Measurements from ENCODE around the gene KNDC1.
"Not testable (repeated sequence)": the region's sequence is repeated elsewhere in the genome, so short reads cannot be mapped to it uniquely, and the experiment has no call there.

KNDC1 gene

GRCh38 chr10:133219782-133220181 lies 59.8 kb downstream of the KNDC1 start:
- TF ChIP-seq CTCF (IDR thresholded peaks at IDR 0.05; ENCODE audit: low read depth, low read length), result no peak
- no peaks in the 10 kb centered on the region for H3K4me1 ChIP-seq
- no peaks in the 10 kb centered on the region for H3K9me3 ChIP-seq

DNA sequence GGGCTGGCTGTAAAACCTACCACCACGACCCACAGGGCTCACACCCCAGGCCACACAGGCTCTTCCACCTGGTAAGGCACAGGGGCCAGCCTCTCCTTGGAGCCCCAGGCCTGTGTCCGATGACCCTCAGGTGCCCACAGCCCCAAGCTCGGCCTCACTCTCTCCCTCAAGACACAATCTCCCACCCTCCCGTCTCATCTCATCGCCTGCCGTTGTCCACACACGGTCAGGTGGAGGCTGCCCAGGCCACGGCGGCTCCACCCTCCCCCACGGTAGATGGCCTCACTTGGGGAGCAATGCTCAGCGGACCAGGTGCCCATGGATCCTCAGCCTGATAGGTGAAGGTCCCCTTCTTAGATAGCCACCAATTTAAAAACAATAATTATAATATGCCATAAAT lies 61.3 kb downstream of the KNDC1 start:
- DNase-seq, result no peak
- Histone ChIP-seq H3K27me3 (peaks cover 47% of the 10 kb centered on the region), H3K9me3 (no peaks in the 10 kb centered on the region), H3K4me3 (ENCODE audit: low read depth, low read length) (no peak overlapping the region), H3K36me3 (no peaks in the 10 kb centered on the region), H3K4me1 (no peaks in the 10 kb centered on the region)
- no peak for TF ChIP-seq CTCF (IDR thresholded peaks at IDR 0.05; ENCODE audit: low read depth, low read length)

More at GRCh38 chr10:133219782-133220181, 59.8 kb downstream of the KNDC1 start:
- peaks cover 42% of the 10 kb centered on the region for H3K27me3 ChIP-seq
- no peak overlapping the region for H3K4me3 ChIP-seq (ENCODE audit: low read depth, low read length)
- no peaks in the 10 kb centered on the region for H3K36me3 ChIP-seq
- no peak for DNase-seq

DNA sequence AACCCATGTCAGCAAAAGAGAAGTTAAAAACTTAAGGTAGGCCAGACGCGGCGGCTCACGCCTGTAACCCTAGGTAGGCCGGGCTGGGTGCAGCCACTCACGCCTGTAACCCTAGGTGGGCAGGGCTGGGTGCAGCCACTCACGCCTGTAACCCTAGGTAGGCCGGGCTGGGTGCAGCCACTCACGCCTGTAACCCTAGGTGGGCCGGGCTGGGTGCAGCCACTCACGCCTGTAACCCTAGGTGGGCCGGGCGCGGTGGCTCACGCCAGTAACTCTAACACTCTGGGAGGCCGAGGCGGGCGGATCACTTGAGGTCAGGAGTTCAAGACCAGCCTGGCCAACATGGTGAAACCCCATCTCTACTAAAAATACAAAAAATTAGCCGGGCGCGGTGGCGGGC lies 61.7 kb downstream of the KNDC1 start:
- not testable (repeated sequence) for H3K4me3 ChIP-seq (ENCODE audit: low read depth, low read length); H3K4me1 ChIP-seq; DNase-seq; H3K9me3 ChIP-seq; H3K36me3 ChIP-seq
- H3K27me3 ChIP-seq, result peaks cover 49% of the 10 kb centered on the region

- H3K9me3 ChIP-seq, result no peaks in the 10 kb centered on the region
- no peak for DNase-seq
- no peak for TF ChIP-seq CTCF (IDR thresholded peaks at IDR 0.05; ENCODE audit: low read depth, low read length)
- H3K4me3 ChIP-seq (ENCODE audit: low read depth, low read length), result no peak overlapping the region
- H3K4me1 ChIP-seq, result no peaks in the 10 kb centered on the region
- H3K27me3 ChIP-seq, result peaks cover 52% of the 10 kb centered on the region
- H3K36me3 ChIP-seq, result no peaks in the 10 kb centered on the region
Observed at GRCh38 chr10:133224076-133224475, 64.1 kb downstream of the KNDC1 start.

DNA sequence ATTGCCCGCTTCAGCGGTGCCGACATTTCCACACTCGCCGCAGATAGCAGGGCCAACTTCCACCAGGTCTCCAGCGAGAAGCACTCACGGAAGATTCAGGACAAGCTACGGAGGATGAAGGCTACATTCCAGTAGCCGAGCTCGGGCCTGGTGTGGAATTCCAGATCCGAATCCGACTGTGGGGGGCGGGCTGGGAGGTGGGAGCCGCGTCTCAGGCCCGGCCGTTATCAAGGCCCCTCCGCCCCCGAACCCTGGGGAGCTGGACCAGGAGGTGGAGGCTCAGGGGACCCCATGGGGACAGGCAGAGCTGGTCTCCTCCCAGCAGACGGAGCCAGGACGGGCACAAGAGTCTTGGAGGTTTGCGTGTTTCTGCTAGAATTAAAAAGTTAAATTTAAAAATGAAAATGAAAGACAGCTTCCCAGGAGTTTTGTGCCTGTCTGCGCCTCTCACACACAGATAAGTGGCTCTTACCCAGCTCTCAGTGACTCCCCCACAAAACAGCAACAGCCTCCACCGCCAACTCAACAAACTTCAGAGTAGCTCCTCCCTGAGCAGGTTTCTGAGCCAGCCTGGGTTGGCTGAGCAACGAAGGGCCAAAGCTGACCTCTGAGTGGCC lies 64.8 kb downstream of the KNDC1 start:
- Histone ChIP-seq H3K36me3 (no peaks in the 10 kb centered on the region), H3K4me3 (ENCODE audit: low read depth, low read length) (no peak overlapping the region), H3K27me3 (peaks cover 52% of the 10 kb centered on the region), H3K9me3 (no peaks in the 10 kb centered on the region), H3K4me1 (no peaks in the 10 kb centered on the region)
- no peak for TF ChIP-seq CTCF (IDR thresholded peaks at IDR 0.05; ENCODE audit: low read depth, low read length)
- no peak for DNase-seq

DNA sequence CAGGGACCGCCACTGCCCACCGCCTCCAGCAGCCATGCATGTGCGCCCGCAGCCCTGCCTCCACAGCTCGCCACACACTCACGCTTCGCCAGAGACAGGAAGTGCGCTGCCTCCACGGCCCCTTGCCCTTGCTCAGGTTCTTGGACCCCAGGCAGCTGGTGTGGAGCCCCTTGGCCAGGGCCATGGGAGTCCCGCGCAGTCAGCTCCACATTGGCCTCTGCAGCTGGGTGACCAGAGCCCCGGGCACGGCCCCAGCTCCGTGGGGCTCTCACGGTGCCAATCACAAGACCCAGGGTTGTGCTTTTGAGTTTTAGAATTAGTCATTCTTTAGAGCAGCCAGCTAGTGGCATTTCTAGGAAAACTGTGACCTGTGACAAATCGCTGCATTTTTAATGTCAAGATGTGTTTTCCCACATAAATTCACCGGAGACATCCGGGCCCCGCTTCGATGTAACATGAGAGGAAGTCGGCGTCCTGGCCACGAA lies 65.7 kb downstream of the KNDC1 start:
- no peaks in the 10 kb centered on the region for H3K9me3 ChIP-seq

More for the DNA sequence above, 65.7 kb downstream of the KNDC1 start:
- no peak for DNase-seq
- Histone ChIP-seq H3K36me3 (no peaks in the 10 kb centered on the region), H3K4me3 (ENCODE audit: low read depth, low read length) (no peak overlapping the region), H3K27me3 (peaks cover 58% of the 10 kb centered on the region), H3K4me1 (no peaks in the 10 kb centered on the region)
- TF ChIP-seq CTCF (IDR thresholded peaks at IDR 0.05; ENCODE audit: low read depth, low read length), result no peak

Measured in BE2C (cell line).